HG03575 (cell line): ENCODE measurements around the gene FKBP6.
"Not testable (repeated sequence)": the region's sequence is repeated elsewhere in the genome, so short reads cannot be mapped to it uniquely, and the experiment has no call there.

ENCODE experiments used
- ATAC-seq: cut with Tn5 transposase; IDR thresholded peaks from one replicate; pipeline ENCODE4 v1.9.1; 2021; ENCODE audit not compliant: unreplicated experiment, insufficient number of reproducible peaks, low FRiP score; ENCODE audit errors: extremely low read depth

FKBP6 gene

GRCh38 chr7:73376671-73377412 is 48.9 kb downstream of the FKBP6 start:
- ATAC-seq, result no peak

GRCh38 chr7:73377413-73378200 is 49.6 kb downstream of the FKBP6 start:
- ATAC-seq, result not testable (repeated sequence)

- ATAC-seq, result no peak
Observed at GRCh38 chr7:73382934-73383503, 55.1 kb downstream of the FKBP6 start.

- ATAC-seq, result no peak
Observed at GRCh38 chr7:73387221-73387828, 59.4 kb downstream of the FKBP6 start.

GRCh38 chr7:73387908-73388414 is 60.0 kb downstream of the FKBP6 start:
- no peak for ATAC-seq

- no peak for ATAC-seq
Observed at GRCh38 chr7:73391396-73391795, 63.4 kb downstream of the FKBP6 start.

- no peak for ATAC-seq
Observed at GRCh38 chr7:73394422-73394821, 66.5 kb downstream of the FKBP6 start.

- ATAC-seq, result no peak
Observed at GRCh38 chr7:73395538-73396503, 67.9 kb downstream of the FKBP6 start.

GRCh38 chr7:73397521-73398281 is 69.7 kb downstream of the FKBP6 start:
- ATAC-seq, result no peak

GRCh38 chr7:73399185-73400050 is 71.5 kb downstream of the FKBP6 start:
- not testable (repeated sequence) for ATAC-seq

GRCh38 chr7:73404860-73405259 is 76.9 kb downstream of the FKBP6 start:
- ATAC-seq, result not testable (repeated sequence)
